Stomach (tissue), 9 donors: ENCODE results near the gene PTPRF. TPM values are rescaled to one million over a fixed set of nuclear protein-coding genes. Genes with fewer than 3 reads are reported as not detected.

Experiments used
- DNase-seq, 2 donors: peaks; one replicate each; pipeline versions ENCODE4 v3.0.0 to v3.0.0-alpha.2; 2013 to 2019
- H3K27ac ChIP-seq, 5 donors: fragments of 200-600 bp in 4 of 5; sonication (generic) in 4 of 5; one replicate each; pipeline ENCODE4 v1.5.1; 2013 to 2019; ENCODE audit warnings: mild to moderate bottlenecking in 1 of 5, moderate library complexity in 1 of 5
- H3K27me3 ChIP-seq, 3 donors: fragments of 200-600 bp; sonication (generic); one replicate each; pipeline ENCODE4 v1.5.1; 2017 to 2019; ENCODE audit warnings: mixed run types in 1 of 3
- H3K36me3 ChIP-seq, 4 donors: fragments of 200-600 bp; sonication (generic); 1 replicate in 3 of 4; 2 replicates in 1 of 4; pipeline ENCODE4 v1.5.1; 2016 to 2019
- H3K4me1 ChIP-seq, 4 donors: fragments of 200-600 bp; sonication (generic); one replicate each; pipeline ENCODE4 v1.5.1; 2016 to 2019
- H3K4me3 ChIP-seq, 4 donors: fragments of 200-600 bp; sonication (generic) in 3 of 4; one replicate each; pipeline ENCODE4 v1.5.1; 2016 to 2019; ENCODE audit warnings: mild to moderate bottlenecking in 1 of 4
- H3K9me3 ChIP-seq, 4 donors: fragments of 200-600 bp; sonication (generic); one replicate each; pipeline ENCODE4 v1.5.1; 2016 to 2019
- CTCF ChIP-seq, 7 experiments: fragments of 450-650 bp in 4 of 7; fragments of 200-600 bp in 3 of 7; sonication (generic) in 3 of 7; IDR thresholded peaks; one replicate each; pipeline ENCODE4 v1.5.1; 2016 to 2019; ENCODE audit warnings: antibody characterized with exemption in 7 of 7, control low read depth in 2 of 7, mild to moderate bottlenecking in 1 of 7
- EP300 ChIP-seq: sonication (generic); formaldehyde crosslinking; IDR thresholded peaks from one replicate; pipeline ENCODE4 v1.6.1; 2017; ENCODE audit warnings: antibody characterized with exemption
- POLR2A ChIP-seq, 4 donors: fragments of 450-650 bp; IDR thresholded peaks; one replicate each; pipeline ENCODE4 v1.6.1; 2016; ENCODE audit warnings: antibody characterized with exemption in 4 of 4, control low read depth in 2 of 4, mild to moderate bottlenecking in 1 of 4, moderate library complexity in 1 of 4
- POLR2AphosphoS5 ChIP-seq, 3 donors: sonication (generic); formaldehyde crosslinking; IDR thresholded peaks; one replicate each; pipeline ENCODE4 v1.6.1; 2016; ENCODE audit warnings: antibody characterized with exemption in 3 of 3
- WGBS, 5 donors: extraction: QIAGEN DNeasy Blood & Tissue Kit in 3 of 5; methylation state at CpG; one replicate each; pipeline versions ENCODE4 v1.1.5 to v1.1.7; 2013 to 2018; 5-methylcytosine and 5-hydroxymethylcytosine counted together
- intact Hi-C: fragments of 100-400 bp; cut with DNase I; formaldehyde crosslinking; loops from one replicate; pipeline ENCODE4 v1.15.1; 2023; ENCODE audit warnings: low total_unique reads
- polyA plus RNA-seq, 3 donors: library from polyadenylated mRNA; stranded (reverse); fragments of 200-250 nt; gene quantifications; one replicate each; pipeline ENCODE4 v1.2.3, GENCODE V29; 2013
- total RNA-seq, 5 donors: library from RNA; depleted of rRNA; stranded (reverse); fragments of >200 nt; gene quantifications; one replicate each; pipeline versions ENCODE4 v1.1.0 to v1.2.3, GENCODE V29; 2014 to 2016
- donor health status: healthy with polysubstance abuse.
- donor health status: Bipolar disorder and iron deficiency.
- donor health status: healthy.

Gene PTPRF
- total and polyA plus RNA-seq, 8 donors, result 11.3 to 282 (median 82.0) TPM

GRCh38 chr1:43617668-43618067 is 87.0 kb downstream of the PTPRF start:
- Histone ChIP-seq H3K27ac (no peak overlapping the region), H3K4me3 (no peak overlapping the region), H3K9me3 (no peaks in the 10 kb centered on the region), H3K36me3 (peaks cover 47 to 99% (median 98%) of the 10 kb centered on the region in 4 donors), H3K27me3 (no peaks in the 10 kb centered on the region), H3K4me1 (no peaks in the 10 kb centered on the region)
- intact Hi-C loops, result no loop called here
- DNase-seq, result no peak
- 93 to 98% (median 94%) methylated on average over 9 to 14 of the region's 14 CpGs for WGBS, 5 donors
- no peak for TF ChIP-seq EP300
- no peak for TF ChIP-seq CTCF (IDR thresholded peaks at IDR 0.05)
- TF ChIP-seq POLR2AphosphoS5 (IDR thresholded peaks at IDR 0.05), result no peak
- no peak for TF ChIP-seq POLR2A (IDR thresholded peaks at IDR 0.05)

- Histone ChIP-seq H3K27ac (no peak overlapping the region), H3K36me3 (peaks cover 40 to 99% (median 98%) of the 10 kb centered on the region in 4 donors), H3K27me3 (no peaks in the 10 kb centered on the region), H3K4me3 (no peak overlapping the region), H3K4me1 (no peaks in the 10 kb centered on the region), H3K9me3 (no peaks in the 10 kb centered on the region)
- TF ChIP-seq POLR2AphosphoS5 (IDR thresholded peaks at IDR 0.05) (no peak), POLR2A (IDR thresholded peaks at IDR 0.05) (no peak), EP300 (no peak), CTCF (IDR thresholded peaks at IDR 0.05) (no peak)
- 93 to 97% (median 95%) methylated on average over 21 to 22 of the region's 22 CpGs for WGBS, 5 donors
- intact Hi-C loops, result no loop called here
- DNase-seq, result no peak
Observed at GRCh38 chr1:43618521-43619313, 88.0 kb downstream of the PTPRF start.

- intact Hi-C loops, result no loop called here
- H3K27ac ChIP-seq, result no peak overlapping the region
- H3K27me3 ChIP-seq, result no peaks in the 10 kb centered on the region
- 93 to 98% (median 96%) methylated on average over 14 to 21 of the region's 21 CpGs for WGBS, 5 donors
- no peak for TF ChIP-seq POLR2A (IDR thresholded peaks at IDR 0.05)
- no peak for TF ChIP-seq CTCF (IDR thresholded peaks at IDR 0.05)
- no peak for TF ChIP-seq POLR2AphosphoS5 (IDR thresholded peaks at IDR 0.05)
- TF ChIP-seq EP300, result no peak
- DNase-seq, result no peak
- H3K9me3 ChIP-seq, result no peaks in the 10 kb centered on the region
- no peaks in the 10 kb centered on the region for H3K4me1 ChIP-seq
- H3K4me3 ChIP-seq, result no peak overlapping the region
- peaks cover 37 to 98% (median 97%) of the 10 kb centered on the region in 4 donors for H3K36me3 ChIP-seq
Observed at GRCh38 chr1:43619314-43619790, 88.7 kb downstream of the PTPRF start.

GRCh38 chr1:43619996-43620920 is 89.6 kb downstream of the PTPRF start:
- intact Hi-C loops, result no loop called here
- H3K4me3 ChIP-seq, result no peak overlapping the region
- no peaks in the 10 kb centered on the region for H3K27me3 ChIP-seq
- TF ChIP-seq CTCF (IDR thresholded peaks at IDR 0.05), result no peak
- TF ChIP-seq POLR2A (IDR thresholded peaks at IDR 0.05), result no peak
- TF ChIP-seq EP300, result no peak
- TF ChIP-seq POLR2AphosphoS5 (IDR thresholded peaks at IDR 0.05), result no peak
- WGBS, 5 donors, result 89 to 96% (median 91%) methylated on average over 14 to 22 of the region's 22 CpGs
- no peak for DNase-seq
- H3K4me1 ChIP-seq, result no peaks in the 10 kb centered on the region
- H3K27ac ChIP-seq, result no peak overlapping the region
- no peaks in the 10 kb centered on the region for H3K9me3 ChIP-seq
- H3K36me3 ChIP-seq, result peaks cover 37 to 98% (median 96%) of the 10 kb centered on the region in 4 donors
